Brain microvascular endothelial cell (primary cell): ENCODE measurements around the gene MYO18B.

ENCODE experiments used
- DNase-seq: peaks from one replicate; pipeline ENCODE4 v3.0.0-alpha.2; 2020
- H3K27ac ChIP-seq: fragments of 250-450 bp; sonication (Bioruptor Pico); 2 replicates; pipeline ENCODE4 v1.5.1; 2020; ENCODE audit warnings: mild to moderate bottlenecking, moderate library complexity
- H3K27me3 ChIP-seq: fragments of 250-450 bp; sonication (Bioruptor Pico); replicated peaks from 2 replicates; pipeline ENCODE4 v1.5.1; 2020; ENCODE audit warnings: mild to moderate bottlenecking
- H3K36me3 ChIP-seq: fragments of 250-450 bp; sonication (Bioruptor Pico); replicated peaks from 2 replicates; pipeline ENCODE4 v1.5.1; 2020; ENCODE audit warnings: mild to moderate bottlenecking
- H3K4me3 ChIP-seq: 2 replicates; pipeline ENCODE4 v1.5.1; 2011; ENCODE audit warnings: low read depth, mild to moderate bottlenecking, control low read depth, low read length, moderate library complexity
- in situ Hi-C: cut with HindIII; loops from 2 replicates; pipeline ENCODE4 v1.10.0; 2017; ENCODE audit warnings: low sequenced_read_pairs, low pct_ligation_motif_present
- TF ChIP-seq, protein P1 (sequence below): IDR thresholded peaks from 2 replicates; pipeline ENCODE4 v1.5.1; 2011; ENCODE audit warnings: low read depth, mild to moderate bottlenecking, moderate library complexity, low read length, control low read depth, inconsistent platforms; ENCODE audit errors: missing control alignments

MYO18B gene

DNA sequence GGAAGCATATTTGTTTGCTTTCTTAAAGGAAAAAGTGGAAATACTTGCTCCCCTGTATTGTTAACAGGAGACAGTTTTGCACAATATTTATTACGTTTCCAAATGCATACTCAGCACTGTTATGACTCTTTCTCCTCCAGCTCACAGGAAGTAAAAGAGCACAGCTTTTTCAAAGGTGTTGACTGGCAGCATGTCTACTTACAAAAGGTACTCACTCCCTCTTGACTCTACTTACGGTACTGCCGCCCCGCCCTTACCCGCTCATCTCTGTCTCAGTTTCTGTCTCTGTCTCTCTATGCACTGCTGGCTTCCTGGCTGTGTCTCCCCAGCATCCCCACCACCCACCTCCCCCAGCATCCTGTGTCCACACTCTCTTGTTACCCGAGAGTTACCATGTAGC is 32.2 kb upstream of the MYO18B start:
- Histone ChIP-seq H3K27ac (no peak overlapping the region), H3K4me3 (no peak overlapping the region), H3K36me3 (no peaks in the 10 kb centered on the region), H3K27me3 (no peaks in the 10 kb centered on the region)
- in situ Hi-C loops = no loop called here
- DNase-seq = no peak
- TF ChIP-seq, protein P1, sequence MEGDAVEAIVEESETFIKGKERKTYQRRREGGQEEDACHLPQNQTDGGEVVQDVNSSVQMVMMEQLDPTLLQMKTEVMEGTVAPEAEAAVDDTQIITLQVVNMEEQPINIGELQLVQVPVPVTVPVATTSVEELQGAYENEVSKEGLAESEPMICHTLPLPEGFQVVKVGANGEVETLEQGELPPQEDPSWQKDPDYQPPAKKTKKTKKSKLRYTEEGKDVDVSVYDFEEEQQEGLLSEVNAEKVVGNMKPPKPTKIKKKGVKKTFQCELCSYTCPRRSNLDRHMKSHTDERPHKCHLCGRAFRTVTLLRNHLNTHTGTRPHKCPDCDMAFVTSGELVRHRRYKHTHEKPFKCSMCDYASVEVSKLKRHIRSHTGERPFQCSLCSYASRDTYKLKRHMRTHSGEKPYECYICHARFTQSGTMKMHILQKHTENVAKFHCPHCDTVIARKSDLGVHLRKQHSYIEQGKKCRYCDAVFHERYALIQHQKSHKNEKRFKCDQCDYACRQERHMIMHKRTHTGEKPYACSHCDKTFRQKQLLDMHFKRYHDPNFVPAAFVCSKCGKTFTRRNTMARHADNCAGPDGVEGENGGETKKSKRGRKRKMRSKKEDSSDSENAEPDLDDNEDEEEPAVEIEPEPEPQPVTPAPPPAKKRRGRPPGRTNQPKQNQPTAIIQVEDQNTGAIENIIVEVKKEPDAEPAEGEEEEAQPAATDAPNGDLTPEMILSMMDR = no peak

- Histone ChIP-seq H3K27ac (no peak overlapping the region), H3K36me3 (no peaks in the 10 kb centered on the region), H3K27me3 (no peaks in the 10 kb centered on the region), H3K4me3 (no peak overlapping the region)
- no peak for DNase-seq
- in situ Hi-C loops = no loop called here
- TF ChIP-seq, protein P1 = no peak
These were observed 31.5 kb upstream of the MYO18B start for GRCh38 chr22:25710501-25710900.

DNA sequence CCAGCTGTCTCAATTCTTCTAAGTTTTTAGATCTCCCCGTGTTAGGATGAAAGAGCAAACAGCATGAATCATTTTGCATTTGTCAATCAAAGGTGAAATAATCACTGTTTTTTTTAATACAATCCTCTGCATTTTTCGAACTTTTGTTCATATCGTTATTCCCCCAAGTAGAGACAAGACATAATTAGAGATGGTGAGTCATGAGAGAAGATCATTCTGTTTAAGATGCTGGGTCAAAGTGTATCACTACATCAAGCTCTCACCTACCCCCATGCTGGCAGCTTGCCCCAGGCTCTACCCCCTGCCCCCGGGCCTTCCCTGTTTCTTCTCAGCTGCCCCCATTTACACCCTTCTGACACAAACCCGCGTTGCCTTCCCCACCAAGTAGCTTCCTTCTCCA is 30.5 kb upstream of the MYO18B start:
- no peak for DNase-seq
- no peaks in the 10 kb centered on the region for H3K36me3 ChIP-seq
- no peaks in the 10 kb centered on the region for H3K27me3 ChIP-seq
- H3K27ac ChIP-seq = no peak overlapping the region
- in situ Hi-C loops = no loop called here
- no peak overlapping the region for H3K4me3 ChIP-seq
- TF ChIP-seq, protein P1 = no peak

GRCh38 chr22:25712661-25713400 is 29.2 kb upstream of the MYO18B start:
- TF ChIP-seq, protein P1 = no peak
- no peak overlapping the region for H3K27ac ChIP-seq
- in situ Hi-C loops = no loop called here
- no peak for DNase-seq
- H3K27me3 ChIP-seq = no peaks in the 10 kb centered on the region
- H3K36me3 ChIP-seq = no peaks in the 10 kb centered on the region
- H3K4me3 ChIP-seq = no peak overlapping the region

DNA sequence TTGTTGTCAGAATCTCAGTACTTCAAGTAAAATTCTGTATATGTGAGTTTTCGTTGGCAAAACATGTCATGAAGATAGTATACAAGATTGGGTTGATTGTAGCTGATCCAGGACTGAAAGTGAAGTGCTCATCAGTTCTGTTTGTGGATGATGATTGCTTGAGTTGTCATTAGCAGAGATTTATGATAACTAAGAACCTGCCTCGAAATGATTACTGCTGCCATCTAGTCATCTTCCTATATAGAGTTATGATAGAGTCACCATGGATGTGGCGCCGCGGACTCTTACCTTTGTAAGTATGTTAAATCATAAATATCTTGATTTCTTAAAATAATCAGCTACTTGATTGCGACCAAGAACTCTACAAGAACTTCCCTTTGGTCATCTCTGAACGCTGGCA is 27.9 kb upstream of the MYO18B start:
- TF ChIP-seq, protein P1 = no peak
- H3K36me3 ChIP-seq = no peaks in the 10 kb centered on the region

GRCh38 chr22:25714739-25715138 is 27.2 kb upstream of the MYO18B start:
- TF ChIP-seq, protein P1 = no peak
- DNase-seq = no peak
- no peaks in the 10 kb centered on the region for H3K27me3 ChIP-seq
- no peak overlapping the region for H3K27ac ChIP-seq
- no peaks in the 10 kb centered on the region for H3K36me3 ChIP-seq
- in situ Hi-C loops = no loop called here
- H3K4me3 ChIP-seq = no peak overlapping the region

More for the DNA sequence above, 27.9 kb upstream of the MYO18B start:
- DNase-seq = no peak
- Histone ChIP-seq H3K27me3 (no peaks in the 10 kb centered on the region), H3K4me3 (no peak overlapping the region), H3K27ac (no peak overlapping the region)
- in situ Hi-C loops = no loop called here
